ENCODE results near the gene VPS26C.

The VPS26C gene

DNA sequence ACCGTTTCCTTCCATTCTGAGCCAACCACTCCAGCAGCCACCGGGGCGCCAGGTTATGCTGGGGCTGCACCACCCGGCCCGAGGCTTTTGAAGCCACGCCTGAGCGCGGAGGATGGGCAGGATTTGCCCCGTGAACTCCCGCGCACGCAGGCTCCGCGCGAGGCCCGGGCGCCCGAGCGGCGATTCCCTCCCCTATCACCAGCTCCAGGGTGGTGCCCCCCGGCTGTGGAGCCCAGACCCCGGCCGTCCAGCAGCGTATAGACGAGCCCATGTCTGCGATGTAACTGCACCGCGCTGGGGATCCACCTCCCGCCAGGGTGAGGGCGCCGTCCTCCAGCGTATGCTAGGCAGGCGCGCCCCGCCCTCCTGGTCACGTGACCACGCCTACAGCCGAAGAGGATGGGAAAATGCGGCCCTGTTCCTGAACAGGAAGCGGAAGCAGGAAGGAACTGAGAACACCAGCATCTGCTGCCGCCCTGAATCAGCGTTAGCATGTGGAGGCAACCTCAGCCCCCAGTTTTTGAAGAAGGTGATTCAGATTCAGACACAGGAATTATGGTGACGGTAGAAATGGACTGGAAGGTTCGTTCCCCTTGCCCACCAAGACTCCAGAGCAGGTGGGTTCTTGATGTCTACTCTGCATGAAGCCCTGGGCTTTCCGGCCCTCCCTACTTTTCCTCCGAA, 46.0 kb downstream of the VPS26C start:
- TF ChIP-seq, protein P1, sequence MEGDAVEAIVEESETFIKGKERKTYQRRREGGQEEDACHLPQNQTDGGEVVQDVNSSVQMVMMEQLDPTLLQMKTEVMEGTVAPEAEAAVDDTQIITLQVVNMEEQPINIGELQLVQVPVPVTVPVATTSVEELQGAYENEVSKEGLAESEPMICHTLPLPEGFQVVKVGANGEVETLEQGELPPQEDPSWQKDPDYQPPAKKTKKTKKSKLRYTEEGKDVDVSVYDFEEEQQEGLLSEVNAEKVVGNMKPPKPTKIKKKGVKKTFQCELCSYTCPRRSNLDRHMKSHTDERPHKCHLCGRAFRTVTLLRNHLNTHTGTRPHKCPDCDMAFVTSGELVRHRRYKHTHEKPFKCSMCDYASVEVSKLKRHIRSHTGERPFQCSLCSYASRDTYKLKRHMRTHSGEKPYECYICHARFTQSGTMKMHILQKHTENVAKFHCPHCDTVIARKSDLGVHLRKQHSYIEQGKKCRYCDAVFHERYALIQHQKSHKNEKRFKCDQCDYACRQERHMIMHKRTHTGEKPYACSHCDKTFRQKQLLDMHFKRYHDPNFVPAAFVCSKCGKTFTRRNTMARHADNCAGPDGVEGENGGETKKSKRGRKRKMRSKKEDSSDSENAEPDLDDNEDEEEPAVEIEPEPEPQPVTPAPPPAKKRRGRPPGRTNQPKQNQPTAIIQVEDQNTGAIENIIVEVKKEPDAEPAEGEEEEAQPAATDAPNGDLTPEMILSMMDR (IDR thresholded peaks at IDR 0.05; ENCODE audit: borderline replicate concordance, insufficient read depth, low read depth, low read length) = peak; percentile 80
- peak overlapping the region; percentile 63 for H3K4me3 ChIP-seq (ENCODE audit: low read depth, low read length)

DNA sequence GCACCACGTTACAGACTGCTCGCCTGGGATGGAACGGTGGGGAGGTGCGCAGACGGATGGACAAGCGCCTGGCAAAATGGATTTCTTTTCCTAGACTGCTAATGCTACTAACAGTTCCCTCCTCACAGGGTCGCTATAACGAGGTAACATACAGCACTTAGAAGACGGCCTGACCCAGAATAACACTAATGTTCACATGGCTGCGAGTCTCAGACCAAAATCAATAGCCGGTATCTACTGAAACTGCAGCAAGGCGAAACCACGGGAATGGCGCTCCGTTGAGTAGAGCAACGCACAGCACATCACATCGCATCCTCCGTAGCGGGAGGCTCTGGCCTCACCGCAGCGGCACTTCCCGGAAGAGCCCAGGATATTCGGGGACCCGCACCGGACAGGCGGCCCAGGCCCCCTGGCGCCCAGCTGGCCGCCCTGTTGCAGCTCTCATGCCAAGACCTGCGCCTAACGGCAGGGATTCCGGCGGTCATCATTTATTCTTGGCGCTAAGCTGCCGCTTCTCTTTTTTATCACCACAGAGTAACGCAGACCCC, 46.6 kb downstream of the VPS26C start:
- TF ChIP-seq, protein P1 (IDR thresholded peaks at IDR 0.05; ENCODE audit: borderline replicate concordance, insufficient read depth, low read depth, low read length) = 0 out of 2 replicates have a peak, but pooled peaks have one; percentile 12
- H3K4me3 ChIP-seq (ENCODE audit: low read depth, low read length) = peak overlapping the region; percentile 63

DNA sequence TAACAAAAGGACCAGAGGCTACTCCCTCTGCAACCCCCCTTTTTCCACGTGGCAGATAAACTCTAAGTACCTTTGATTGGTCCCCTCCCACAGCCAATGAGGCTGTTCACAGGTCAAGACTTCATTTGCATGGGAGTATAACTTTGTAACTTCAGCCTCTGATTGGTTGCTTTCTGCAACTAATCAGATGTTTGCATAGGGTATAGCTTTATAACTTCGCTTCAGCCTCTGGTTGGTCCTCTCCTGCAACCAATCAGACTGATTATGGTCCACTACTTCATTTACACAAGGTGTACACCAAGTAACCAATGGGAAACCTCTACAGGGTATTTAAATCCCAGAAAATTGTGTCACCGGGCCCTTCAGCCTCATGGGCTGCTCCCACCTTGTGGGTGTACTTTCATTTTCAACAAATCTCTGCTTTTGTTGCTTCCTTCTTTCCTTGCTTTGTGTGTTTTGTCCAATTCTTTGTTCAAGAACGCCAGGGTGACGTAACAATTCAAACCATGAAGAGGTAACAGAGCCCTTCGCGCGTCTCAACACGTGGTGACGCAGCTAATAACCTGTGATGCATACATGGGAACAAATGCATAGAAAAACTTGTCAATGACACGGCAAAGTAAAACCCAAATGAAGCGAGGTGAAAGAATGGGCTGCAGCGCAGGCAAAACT, 47.2 kb downstream of the VPS26C start:
- H3K4me3 ChIP-seq (ENCODE audit: low read depth, low read length) = peak overlapping the region; percentile 63
- TF ChIP-seq, protein P1 (IDR thresholded peaks at IDR 0.05; ENCODE audit: borderline replicate concordance, insufficient read depth, low read depth, low read length) = no peak

DNA sequence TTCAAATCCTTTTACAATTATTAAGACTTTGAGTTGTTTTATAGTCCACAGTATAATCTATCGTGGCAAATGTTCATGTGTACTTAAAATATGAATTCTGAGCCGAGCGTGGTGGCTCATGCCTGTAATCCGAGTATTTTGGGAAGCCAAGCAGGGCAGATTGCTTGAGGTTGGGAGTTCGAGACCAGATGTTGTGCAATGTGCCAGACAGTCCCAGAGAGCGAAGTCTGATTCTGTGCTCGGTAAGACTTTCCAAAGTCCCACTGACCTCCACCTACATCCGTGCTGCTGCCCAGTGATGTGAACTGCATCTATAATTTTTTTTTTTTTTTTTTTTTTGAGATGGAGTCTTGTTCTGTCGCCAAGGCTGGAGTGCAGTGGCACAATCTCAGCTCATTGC, 52.2 kb downstream of the VPS26C start:
- TF ChIP-seq, protein P1 (IDR thresholded peaks at IDR 0.05; ENCODE audit: borderline replicate concordance, insufficient read depth, low read depth, low read length) = no peak
- H3K4me3 ChIP-seq (ENCODE audit: low read depth, low read length) = no peak overlapping the region

DNA sequence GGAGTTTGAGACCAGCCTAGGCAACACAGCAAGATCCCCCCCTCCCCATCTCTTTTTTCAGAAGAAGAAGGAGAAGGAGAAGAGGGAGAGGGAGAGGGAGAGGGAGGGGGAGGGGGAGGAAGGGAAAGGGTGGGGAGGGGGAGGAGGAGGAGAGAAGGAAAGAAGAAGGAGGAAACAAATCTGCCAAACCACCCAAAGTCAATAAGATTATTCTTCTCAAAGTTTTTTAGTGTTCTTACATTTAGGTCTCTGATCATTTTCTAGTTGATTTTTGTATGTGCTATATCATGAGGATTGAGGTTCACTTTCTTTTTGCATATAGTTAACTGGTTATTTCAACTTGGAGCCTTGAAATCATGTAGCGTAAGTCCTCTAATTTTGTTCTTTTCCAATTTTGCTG, 56.3 kb downstream of the VPS26C start:
- TF ChIP-seq, protein P1 (IDR thresholded peaks at IDR 0.05; ENCODE audit: borderline replicate concordance, insufficient read depth, low read depth, low read length) = no peak
- no peak overlapping the region for H3K4me3 ChIP-seq (ENCODE audit: low read depth, low read length)

DNA sequence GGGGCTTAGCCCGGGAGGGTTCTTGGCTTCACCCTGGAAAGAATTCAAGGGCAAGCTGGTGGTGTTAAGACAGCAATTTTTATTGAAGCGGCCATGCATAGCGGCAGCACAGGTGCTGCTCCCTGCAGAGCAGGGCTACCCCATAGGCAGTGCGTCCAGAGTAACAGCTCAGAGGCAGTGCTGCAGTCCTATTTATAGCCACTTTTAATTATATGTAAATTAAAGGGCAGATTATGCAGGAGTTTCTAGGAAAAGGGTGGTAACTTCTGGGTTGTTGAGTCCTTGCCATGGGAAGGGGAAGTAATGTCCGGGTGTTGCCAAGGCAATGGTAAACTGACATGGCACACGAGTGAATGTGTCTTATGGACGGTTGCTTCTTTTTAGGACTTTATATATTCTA, 57.0 kb downstream of the VPS26C start:
- H3K4me3 ChIP-seq (ENCODE audit: low read depth, low read length) = no peak overlapping the region
- TF ChIP-seq, protein P1 (IDR thresholded peaks at IDR 0.05; ENCODE audit: borderline replicate concordance, insufficient read depth, low read depth, low read length) = no peak
